Neural crest cell (in vitro differentiated cells): ENCODE data around the gene SUSD1. TPM values are rescaled to one million over a fixed set of nuclear protein-coding genes. Genes with fewer than 3 reads are reported as not detected.
"Not testable (repeated sequence)": the region's sequence is repeated elsewhere in the genome, so short reads cannot be mapped to it uniquely, and the experiment has no call there.

Source experiments
- DNase-seq: peaks from one replicate; pipeline ENCODE4 v3.0.0; 2021; ENCODE audit warnings: low read depth, mixed read lengths, low spot score
- H3K27ac Mint-ChIP-seq: one replicate; pipeline ENCODE4 v1.8.0; 2021; ENCODE audit warnings: mild to moderate bottlenecking, mixed read lengths; ENCODE audit not compliant: unreplicated experiment
- H3K27me3 Mint-ChIP-seq: 2 replicates; pipeline ENCODE4 v1.8.0; 2021; ENCODE audit warnings: low read depth, mild to moderate bottlenecking, mixed read lengths
- H3K36me3 Mint-ChIP-seq: 2 replicates; pipeline ENCODE4 v1.8.0; 2021; ENCODE audit warnings: low read depth, mild to moderate bottlenecking, mixed read lengths
- H3K4me1 Mint-ChIP-seq: 2 replicates; pipeline ENCODE4 v1.8.0; 2021; ENCODE audit warnings: mixed read lengths
- H3K4me3 Mint-ChIP-seq: one replicate; pipeline ENCODE4 v1.8.0; 2021; ENCODE audit warnings: mild to moderate bottlenecking, mixed read lengths
- H3K9me3 Mint-ChIP-seq: 2 replicates; pipeline ENCODE4 v1.8.0; 2021; ENCODE audit warnings: mixed read lengths
- total RNA-seq: library from RNA; stranded (reverse); gene quantifications from 2 replicates; pipeline ENCODE4 v1.2.1, GENCODE V29; 2021
- TF ChIP-seq, protein P1 (sequence below): fragments of 200-600 bp; sonication (generic); conservative IDR thresholded peaks from 2 replicates; pipeline ENCODE4 v1.5.0; 2021; ENCODE audit warnings: antibody characterized with exemption, mild to moderate bottlenecking

The SUSD1 gene
- total RNA-seq, 1 donor from 2014 or later, result 22.6 TPM

DNA sequence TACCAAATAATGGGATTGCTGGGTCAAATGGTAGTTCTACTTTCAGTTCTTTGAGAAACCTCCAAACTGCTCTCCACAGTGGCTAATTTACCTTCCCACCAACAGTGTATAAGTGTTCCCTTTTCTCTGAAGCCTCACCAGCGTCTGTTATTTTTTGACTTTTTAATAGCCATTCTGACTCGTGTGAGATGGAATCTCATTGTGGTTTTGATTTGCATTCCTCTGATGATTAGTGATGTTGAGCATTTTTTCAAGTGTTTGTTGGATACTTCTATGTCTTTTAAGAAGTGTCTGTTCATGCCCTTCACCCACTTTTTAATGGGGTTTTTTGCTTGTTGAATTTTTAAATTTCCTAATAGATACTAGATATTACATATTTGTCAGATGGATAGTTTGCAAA, 28.4 kb upstream of the SUSD1 start:
- TF ChIP-seq, protein P1, sequence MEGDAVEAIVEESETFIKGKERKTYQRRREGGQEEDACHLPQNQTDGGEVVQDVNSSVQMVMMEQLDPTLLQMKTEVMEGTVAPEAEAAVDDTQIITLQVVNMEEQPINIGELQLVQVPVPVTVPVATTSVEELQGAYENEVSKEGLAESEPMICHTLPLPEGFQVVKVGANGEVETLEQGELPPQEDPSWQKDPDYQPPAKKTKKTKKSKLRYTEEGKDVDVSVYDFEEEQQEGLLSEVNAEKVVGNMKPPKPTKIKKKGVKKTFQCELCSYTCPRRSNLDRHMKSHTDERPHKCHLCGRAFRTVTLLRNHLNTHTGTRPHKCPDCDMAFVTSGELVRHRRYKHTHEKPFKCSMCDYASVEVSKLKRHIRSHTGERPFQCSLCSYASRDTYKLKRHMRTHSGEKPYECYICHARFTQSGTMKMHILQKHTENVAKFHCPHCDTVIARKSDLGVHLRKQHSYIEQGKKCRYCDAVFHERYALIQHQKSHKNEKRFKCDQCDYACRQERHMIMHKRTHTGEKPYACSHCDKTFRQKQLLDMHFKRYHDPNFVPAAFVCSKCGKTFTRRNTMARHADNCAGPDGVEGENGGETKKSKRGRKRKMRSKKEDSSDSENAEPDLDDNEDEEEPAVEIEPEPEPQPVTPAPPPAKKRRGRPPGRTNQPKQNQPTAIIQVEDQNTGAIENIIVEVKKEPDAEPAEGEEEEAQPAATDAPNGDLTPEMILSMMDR, result no peak
- no peak for DNase-seq
- no peaks in the 10 kb centered on the region for H3K27me3 Mint-ChIP-seq
- peaks cover 16% of the 10 kb centered on the region for H3K9me3 Mint-ChIP-seq
- H3K36me3 Mint-ChIP-seq, result peaks cover 39% of the 10 kb centered on the region
- no peak overlapping the region for H3K4me3 Mint-ChIP-seq
- no peaks in the 10 kb centered on the region for H3K4me1 Mint-ChIP-seq
- no peak overlapping the region for H3K27ac Mint-ChIP-seq

DNA sequence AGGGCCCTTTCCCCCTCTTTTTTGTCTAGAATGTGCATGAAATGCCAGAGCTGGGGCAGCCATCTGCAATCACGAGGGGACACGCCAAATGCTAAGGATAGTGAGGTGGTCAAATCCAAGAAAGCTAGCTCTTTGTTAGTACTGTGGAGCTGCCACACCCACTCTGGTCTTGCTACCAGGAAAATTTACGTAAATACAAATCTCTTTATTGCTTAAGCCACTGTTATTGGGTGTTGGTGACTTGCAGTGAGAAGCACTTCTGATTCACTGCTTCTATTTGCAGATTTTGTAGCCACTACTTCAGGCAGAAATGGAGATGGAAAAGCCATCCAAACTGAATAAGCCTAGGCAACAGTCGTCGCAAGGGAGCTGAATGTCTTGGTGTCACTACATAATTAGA, 25.6 kb upstream of the SUSD1 start:
- Mint-ChIP-seq H3K27me3 (no peaks in the 10 kb centered on the region), H3K4me3 (no peak overlapping the region), H3K4me1 (no peaks in the 10 kb centered on the region), H3K9me3 (peaks cover 12% of the 10 kb centered on the region), H3K27ac (no peak overlapping the region), H3K36me3 (peaks cover 27% of the 10 kb centered on the region)
- TF ChIP-seq, protein P1, result no peak
- no peak for DNase-seq

DNA sequence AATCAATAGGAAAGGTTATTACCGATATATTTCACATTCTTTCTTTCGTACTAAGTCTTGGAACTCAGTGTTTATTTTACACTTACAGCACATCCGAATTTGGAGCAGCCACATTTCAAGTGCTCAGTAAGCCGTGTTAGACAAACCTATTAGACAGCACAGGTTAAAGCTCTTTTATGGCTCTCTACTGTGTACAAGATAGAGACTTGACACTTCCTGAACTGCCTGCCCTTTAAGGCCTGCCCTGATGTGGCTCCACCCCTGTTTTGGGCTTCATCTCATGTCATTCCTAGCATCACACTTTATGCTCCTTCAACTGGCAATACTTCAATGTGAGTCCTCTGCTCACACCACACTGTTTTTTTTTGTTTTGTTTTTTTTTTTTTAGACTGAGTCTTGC, 23.5 kb upstream of the SUSD1 start:
- peaks cover 13% of the 10 kb centered on the region for H3K36me3 Mint-ChIP-seq
- H3K4me3 Mint-ChIP-seq, result no peak overlapping the region
- H3K4me1 Mint-ChIP-seq, result no peaks in the 10 kb centered on the region
- no peak for DNase-seq
- no peak overlapping the region for H3K27ac Mint-ChIP-seq
- H3K9me3 Mint-ChIP-seq, result peaks cover 10% of the 10 kb centered on the region
- H3K27me3 Mint-ChIP-seq, result no peaks in the 10 kb centered on the region
- TF ChIP-seq, protein P1, result no peak

DNA sequence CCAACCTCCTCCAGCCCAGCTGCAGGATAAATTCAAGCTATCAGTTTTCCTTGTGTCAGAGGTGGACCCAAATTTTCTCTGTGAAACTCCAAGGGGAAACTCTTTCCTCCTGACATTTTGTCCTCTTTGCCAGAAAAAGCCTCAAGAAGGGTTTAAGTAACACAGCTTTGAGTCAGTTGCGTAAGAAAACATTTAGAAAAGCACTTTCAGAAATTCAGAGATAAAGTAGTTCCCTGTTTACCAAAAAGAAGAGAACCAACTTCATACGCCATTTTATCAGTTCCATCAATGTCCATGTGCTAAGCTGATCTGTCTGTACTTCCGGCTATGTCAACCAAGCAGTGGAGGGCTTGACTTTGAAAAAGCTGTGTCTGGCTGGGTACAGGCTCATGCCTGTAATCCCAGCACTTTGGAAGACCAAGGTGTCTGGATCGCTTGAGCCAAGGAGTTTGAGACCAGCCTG, 19.9 kb upstream of the SUSD1 start:
- TF ChIP-seq, protein P1, result no peak
- Mint-ChIP-seq H3K4me3 (no peak overlapping the region), H3K4me1 (no peaks in the 10 kb centered on the region), H3K27me3 (no peaks in the 10 kb centered on the region), H3K27ac (no peak overlapping the region), H3K9me3 (no peaks in the 10 kb centered on the region), H3K36me3 (peaks cover 4% of the 10 kb centered on the region)
- DNase-seq, result no peak

DNA sequence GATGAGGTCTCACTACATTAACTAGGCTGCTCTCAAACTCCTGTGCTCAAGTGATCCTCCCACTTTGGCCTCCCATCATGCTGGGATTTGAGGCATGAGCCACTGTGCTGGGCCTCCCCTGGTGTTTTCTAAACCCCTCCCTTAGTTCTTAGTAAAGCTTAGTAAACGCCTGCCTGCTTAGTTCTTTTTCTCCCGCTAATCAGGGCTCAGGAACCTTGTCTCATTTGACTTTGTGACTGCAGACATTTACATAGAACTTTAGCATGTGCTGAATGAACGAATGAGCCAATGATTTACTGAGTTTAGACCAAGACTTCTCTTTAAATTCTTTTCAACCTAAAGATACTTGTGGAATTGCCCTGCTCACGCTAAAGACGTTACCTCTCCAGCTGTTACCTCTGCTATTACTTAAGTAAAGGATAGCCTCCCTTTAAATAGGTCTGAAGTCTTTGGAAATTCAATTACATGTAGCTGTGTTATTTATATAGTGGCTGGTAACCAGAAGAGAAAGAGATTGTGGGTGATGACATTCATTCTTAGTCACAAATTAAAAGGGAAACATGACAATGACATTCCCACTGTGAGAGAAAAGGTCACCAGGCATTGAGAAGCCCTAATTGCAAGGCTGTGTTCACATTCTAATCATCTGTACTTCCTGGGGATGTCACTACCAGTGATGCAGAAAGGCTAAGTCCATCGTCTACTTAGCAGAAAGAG, 18.6 kb upstream of the SUSD1 start:
- TF ChIP-seq, protein P1, result no peak
- no peak for DNase-seq
- peaks cover 4% of the 10 kb centered on the region for H3K36me3 Mint-ChIP-seq

DNA sequence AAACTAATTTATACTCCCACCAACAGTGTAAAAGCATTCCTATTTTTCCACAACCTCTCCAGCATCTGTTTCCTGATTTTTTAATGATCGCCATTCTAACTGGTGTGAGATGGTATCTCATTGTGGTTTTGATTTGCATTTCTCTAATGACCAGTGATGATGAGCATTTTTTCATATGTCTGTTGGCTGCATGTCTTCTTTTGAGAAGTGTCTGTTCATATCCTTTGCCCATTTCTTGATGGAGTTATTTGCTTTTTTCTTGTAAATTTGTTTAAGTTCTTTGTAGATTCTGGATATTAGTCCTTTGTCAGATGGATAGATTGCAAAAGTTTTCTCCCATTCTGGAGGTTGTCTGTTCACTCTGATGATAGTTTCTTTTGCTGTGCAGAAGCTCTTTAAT, 15.2 kb upstream of the SUSD1 start:
- not testable (repeated sequence) for H3K36me3 Mint-ChIP-seq, DNase-seq

More for the DNA sequence above, 18.6 kb upstream of the SUSD1 start:
- Mint-ChIP-seq H3K27ac (no peak overlapping the region), H3K4me1 (no peaks in the 10 kb centered on the region), H3K27me3 (no peaks in the 10 kb centered on the region), H3K4me3 (no peak overlapping the region), H3K9me3 (no peaks in the 10 kb centered on the region)

More for the DNA sequence above, 15.2 kb upstream of the SUSD1 start:
- H3K9me3 Mint-ChIP-seq, H3K4me3 Mint-ChIP-seq, H3K27ac Mint-ChIP-seq, H3K4me1 Mint-ChIP-seq, H3K27me3 Mint-ChIP-seq: not testable (repeated sequence)
